GM10266 (cell line): ENCODE data around the gene SAMD9.
"Not testable (repeated sequence)": the region's sequence is repeated elsewhere in the genome, so short reads cannot be mapped to it uniquely, and the experiment has no call there.

ENCODE experiments used
- DNase-seq: peaks from one replicate; pipeline ENCODE4 v3.0.0; 2012; ENCODE audit errors: extremely low spot score
- TF ChIP-seq, protein P1 (sequence below): IDR thresholded peaks from 2 replicates; pipeline ENCODE4 v1.5.1; 2012; ENCODE audit warnings: mild to moderate bottlenecking, low read depth; ENCODE audit not compliant: control insufficient read depth, insufficient read depth; ENCODE audit errors: missing control alignments

SAMD9 gene

DNA sequence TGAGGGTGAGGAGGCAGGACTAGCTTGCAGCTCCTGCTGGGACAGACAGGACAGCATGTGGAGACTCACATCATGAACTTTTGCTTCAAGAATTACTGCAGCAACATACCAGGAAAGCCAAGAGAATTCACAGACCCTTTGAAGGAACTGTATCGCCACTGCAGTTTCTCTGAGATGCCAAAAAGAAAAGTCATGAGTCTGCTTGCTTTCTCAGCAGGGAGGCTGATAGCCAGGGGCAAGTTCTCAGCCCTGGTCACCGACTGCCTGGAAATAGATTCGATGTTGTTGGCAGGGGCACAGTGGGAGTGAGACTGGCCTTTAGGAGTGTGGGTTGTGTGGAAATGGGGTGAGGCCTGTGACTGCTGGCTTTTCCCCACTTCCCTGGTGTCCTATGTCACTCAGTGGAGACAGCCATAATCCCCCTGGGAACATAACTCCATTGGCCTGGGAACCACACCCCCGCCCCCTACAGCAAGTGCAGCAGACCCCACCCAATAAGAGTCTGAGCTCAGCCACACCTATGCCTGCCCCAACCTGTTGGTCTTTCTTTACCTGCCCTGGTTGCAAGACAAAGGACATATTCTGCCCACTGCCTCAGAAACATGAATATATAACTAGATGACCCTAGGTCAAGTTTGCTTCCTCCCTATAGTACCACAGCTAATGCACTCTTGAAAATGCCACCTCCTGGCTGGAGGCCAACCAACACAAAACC is 1.6 kb upstream of the SAMD9 start:
- TF ChIP-seq, protein P1, sequence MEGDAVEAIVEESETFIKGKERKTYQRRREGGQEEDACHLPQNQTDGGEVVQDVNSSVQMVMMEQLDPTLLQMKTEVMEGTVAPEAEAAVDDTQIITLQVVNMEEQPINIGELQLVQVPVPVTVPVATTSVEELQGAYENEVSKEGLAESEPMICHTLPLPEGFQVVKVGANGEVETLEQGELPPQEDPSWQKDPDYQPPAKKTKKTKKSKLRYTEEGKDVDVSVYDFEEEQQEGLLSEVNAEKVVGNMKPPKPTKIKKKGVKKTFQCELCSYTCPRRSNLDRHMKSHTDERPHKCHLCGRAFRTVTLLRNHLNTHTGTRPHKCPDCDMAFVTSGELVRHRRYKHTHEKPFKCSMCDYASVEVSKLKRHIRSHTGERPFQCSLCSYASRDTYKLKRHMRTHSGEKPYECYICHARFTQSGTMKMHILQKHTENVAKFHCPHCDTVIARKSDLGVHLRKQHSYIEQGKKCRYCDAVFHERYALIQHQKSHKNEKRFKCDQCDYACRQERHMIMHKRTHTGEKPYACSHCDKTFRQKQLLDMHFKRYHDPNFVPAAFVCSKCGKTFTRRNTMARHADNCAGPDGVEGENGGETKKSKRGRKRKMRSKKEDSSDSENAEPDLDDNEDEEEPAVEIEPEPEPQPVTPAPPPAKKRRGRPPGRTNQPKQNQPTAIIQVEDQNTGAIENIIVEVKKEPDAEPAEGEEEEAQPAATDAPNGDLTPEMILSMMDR, result no peak
- no peak for DNase-seq

DNA sequence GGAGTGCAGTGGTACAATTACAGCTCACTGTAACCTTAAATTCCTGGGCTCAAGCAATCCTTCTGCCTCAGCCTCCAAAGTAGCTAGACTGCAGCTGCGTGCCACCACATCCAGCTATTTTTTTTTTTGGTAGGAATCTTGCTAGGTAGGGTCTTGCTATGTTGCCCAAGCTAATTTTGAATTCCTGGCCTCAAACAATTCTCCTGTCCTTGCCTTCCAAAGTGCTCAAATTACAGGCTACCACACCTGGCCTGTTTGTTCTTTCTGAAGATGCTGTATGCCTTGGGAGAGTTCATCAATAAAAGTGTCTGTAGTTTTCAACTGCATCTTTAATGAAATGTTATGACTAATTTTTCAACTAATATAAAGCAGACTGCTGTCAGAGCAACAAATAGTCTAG is 452 bp downstream of the SAMD9 start:
- TF ChIP-seq, protein P1, result no peak
- no peak for DNase-seq

DNA sequence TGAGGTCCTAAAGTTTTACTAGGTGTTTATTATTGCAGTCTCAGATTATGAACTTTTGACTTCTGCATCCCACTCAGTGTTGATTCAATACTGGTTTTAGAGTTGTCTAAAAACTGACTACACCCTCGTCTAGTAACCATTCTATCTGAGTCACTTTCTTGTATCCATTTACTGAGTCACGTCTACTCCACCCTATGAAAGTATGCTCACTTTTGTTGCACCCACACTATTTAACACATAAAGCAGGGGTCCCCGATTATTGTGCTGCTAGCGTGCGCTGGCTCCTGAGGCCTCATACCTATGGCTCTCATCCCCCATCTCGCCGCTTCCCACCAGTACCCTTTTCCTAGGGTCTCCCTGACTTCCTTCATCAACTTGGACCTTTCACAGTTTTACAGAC is 2.0 kb downstream of the SAMD9 start:
- DNase-seq, result no peak
- TF ChIP-seq, protein P1, result no peak

- TF ChIP-seq, protein P1, result no peak
- no peak for DNase-seq
These were observed 9.8 kb downstream of the SAMD9 start for GRCh38 chr7:93108003-93108402.

- TF ChIP-seq, protein P1, result no peak
- DNase-seq, result no peak
These were observed 20.4 kb downstream of the SAMD9 start for GRCh38 chr7:93097388-93097787.

DNA sequence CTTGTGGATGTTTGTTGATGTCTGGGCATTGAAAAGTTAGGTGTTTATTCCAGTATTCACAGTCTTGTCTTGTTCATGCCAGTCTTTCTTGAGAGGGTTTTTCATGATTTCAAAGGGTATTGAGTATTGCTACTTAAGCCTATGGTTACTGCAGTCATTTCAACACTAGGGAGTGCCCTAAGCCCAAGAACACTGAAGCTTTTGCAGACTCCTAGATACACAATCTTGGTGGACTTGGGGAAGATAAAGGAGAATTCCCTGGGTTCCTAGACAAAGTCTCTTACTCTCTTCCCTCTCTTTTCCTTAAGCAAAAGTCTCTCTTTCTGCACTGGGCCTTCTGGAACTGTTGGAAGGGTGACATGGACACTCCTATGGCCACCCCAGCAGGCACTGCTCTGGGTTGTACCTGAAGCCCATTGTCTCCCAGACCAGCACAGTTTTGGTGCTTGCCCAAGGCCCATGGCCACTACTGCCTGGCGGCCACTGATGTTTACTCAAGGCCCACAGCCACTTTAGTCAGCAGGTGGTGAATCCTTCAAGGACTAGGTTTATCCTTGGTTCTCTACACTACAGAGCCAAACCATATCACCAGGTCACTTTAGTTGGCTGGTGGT is 24.9 kb downstream of the SAMD9 start:
- DNase-seq, result peak; percentile 10
- TF ChIP-seq, protein P1, result peak; percentile 45

- DNase-seq, result not testable (repeated sequence)
These were observed 44.4 kb downstream of the SAMD9 start for GRCh38 chr7:93073357-93073756.
